ENCODE measurements around the gene B3GNT2. TPM values are rescaled to one million over a fixed set of nuclear protein-coding genes. Genes with fewer than 3 reads are reported as not detected.

B3GNT2 gene
- total and polyA plus RNA-seq, 2 donors (not counting 3 experiments of a cell fraction or from before 2014, with no cell fraction given): 9.5 to 21.2 TPM

GRCh38 chr2:62217970-62218369 is 22.1 kb downstream of the B3GNT2 start:
- intact Hi-C loops (cut with micrococcal nuclease): loop anchor here (5.0 kb wide), 1 partner anchor 89 kb away; no protein-coding TSS in a partner anchor

DNA sequence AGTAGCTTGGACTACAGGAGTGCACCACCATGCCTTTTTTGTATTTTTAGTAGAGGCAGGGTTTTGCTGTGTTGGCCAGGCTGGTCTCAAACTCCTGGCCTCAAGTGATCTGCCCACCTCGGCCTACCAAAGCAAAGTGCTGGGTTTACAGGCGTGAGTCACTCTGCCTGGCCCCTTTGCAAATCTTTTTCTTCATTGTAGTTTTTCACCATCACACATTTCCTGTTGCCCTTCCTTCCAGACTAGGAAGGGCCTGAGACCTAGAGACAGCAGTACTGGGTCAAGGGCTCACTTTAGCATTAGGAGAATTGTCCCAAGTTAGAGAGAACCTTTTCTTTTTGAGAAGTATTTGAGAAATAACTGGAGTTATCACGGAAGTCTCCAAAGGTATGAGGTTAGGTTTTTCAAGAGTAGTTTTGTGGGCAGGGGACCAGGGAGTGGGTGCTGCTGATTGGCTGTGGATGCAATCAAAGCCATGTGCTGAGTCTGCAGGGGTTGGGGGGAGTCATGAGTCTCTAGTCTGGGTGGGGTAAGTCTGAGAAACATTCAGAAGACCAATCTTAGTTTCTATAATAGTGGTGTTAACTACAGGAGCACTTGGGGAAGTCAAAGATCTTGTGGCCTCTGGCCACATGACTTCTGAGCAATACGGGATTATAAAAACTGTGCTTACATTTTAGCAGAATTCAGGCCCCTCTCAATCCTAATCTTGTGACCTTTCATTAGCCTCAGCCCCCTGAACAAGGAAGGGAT is 23.7 kb downstream of the B3GNT2 start:
- dilution Hi-C loops (cut with MboI; ENCODE audit: extremely low pct_ligation_motif_present, low sequenced_read_pairs) (no loop called here), intact Hi-C loops (cut with micrococcal nuclease) (loop anchor here (5.0 kb wide), 1 partner anchor 88 kb away; no protein-coding TSS in a partner anchor)
- H2AFZ ChIP-seq (ENCODE audit: low read depth, low read length): no peak overlapping the region
- CTCF ChIA-PET: no interaction called here
- H4K20me1 ChIP-seq (replicated peaks; ENCODE audit: control insufficient read depth, extremely low read depth, insufficient read depth, low read length): no peaks in the 10 kb centered on the region
- peak; percentile 40 for TF ChIP-seq JUN (IDR thresholded peaks at IDR 0.05; ENCODE audit: borderline replicate concordance, insufficient read depth, insufficient read length, low read depth)
- no peak for TF ChIP-seq MYC (IDR thresholded peaks at IDR 0.05; ENCODE audit: low read depth, low read length)
- TF ChIP-seq GATA2 (IDR thresholded peaks at IDR 0.05; ENCODE audit: insufficient read depth, insufficient read length, low read depth, low read length): no peak
- TF ChIP-seq EZH2 (IDR thresholded peaks at IDR 0.05; ENCODE audit: borderline replicate concordance, low read depth, low read length, severe bottlenecking): no peak
- no peak for TF ChIP-seq POLR2A (IDR thresholded peaks at IDR 0.05; ENCODE audit: low read depth, low read length)
- TF ChIP-seq, protein P1, sequence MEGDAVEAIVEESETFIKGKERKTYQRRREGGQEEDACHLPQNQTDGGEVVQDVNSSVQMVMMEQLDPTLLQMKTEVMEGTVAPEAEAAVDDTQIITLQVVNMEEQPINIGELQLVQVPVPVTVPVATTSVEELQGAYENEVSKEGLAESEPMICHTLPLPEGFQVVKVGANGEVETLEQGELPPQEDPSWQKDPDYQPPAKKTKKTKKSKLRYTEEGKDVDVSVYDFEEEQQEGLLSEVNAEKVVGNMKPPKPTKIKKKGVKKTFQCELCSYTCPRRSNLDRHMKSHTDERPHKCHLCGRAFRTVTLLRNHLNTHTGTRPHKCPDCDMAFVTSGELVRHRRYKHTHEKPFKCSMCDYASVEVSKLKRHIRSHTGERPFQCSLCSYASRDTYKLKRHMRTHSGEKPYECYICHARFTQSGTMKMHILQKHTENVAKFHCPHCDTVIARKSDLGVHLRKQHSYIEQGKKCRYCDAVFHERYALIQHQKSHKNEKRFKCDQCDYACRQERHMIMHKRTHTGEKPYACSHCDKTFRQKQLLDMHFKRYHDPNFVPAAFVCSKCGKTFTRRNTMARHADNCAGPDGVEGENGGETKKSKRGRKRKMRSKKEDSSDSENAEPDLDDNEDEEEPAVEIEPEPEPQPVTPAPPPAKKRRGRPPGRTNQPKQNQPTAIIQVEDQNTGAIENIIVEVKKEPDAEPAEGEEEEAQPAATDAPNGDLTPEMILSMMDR (IDR thresholded peaks at IDR 0.05; ENCODE audit: extremely low read depth in 1 of 2, insufficient read depth in 1 of 2, low read depth in 1 of 2, low read length in 2 of 2): no peak
- TF ChIP-seq POLR2AphosphoS5 (IDR thresholded peaks at IDR 0.05; ENCODE audit: insufficient read depth, low read depth, low read length): no peak
- TF ChIP-seq FOS (IDR thresholded peaks at IDR 0.05; ENCODE audit: borderline replicate concordance, insufficient read depth, low read length): peak; percentile 69
- TF ChIP-seq, protein P2, sequence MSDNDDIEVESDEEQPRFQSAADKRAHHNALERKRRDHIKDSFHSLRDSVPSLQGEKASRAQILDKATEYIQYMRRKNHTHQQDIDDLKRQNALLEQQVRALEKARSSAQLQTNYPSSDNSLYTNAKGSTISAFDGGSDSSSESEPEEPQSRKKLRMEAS (IDR thresholded peaks at IDR 0.05; ENCODE audit: insufficient read depth, insufficient read length): no peak
- FAIRE-seq (peak; percentile 87), DNase-seq (ENCODE audit: low read depth, low spot score) (peak; percentile 76)
- H3K79me2 ChIP-seq (ENCODE audit: control insufficient read depth, insufficient read depth, low read length): peaks cover 43% of the 10 kb centered on the region
- H3K4me2 ChIP-seq (ENCODE audit: insufficient read depth, low read length): no peak overlapping the region
- H3K9me3 ChIP-seq (replicated peaks; ENCODE audit: control insufficient read depth, insufficient read depth, low read length): no peaks in the 10 kb centered on the region
- POLR2A ChIA-PET: no interaction called here
- H3K36me3 ChIP-seq (ENCODE audit: control insufficient read depth in 2 of 2, extremely low read depth in 1 of 2, insufficient read depth in 2 of 2, low read length in 2 of 2): peaks cover 3 to 4% of the 10 kb centered on the region in 2 experiments
- H3K9me1 ChIP-seq (replicated peaks; ENCODE audit: control insufficient read depth, extremely low read depth, insufficient read depth, low read length): no peaks in the 10 kb centered on the region
- H3K27me3 ChIP-seq (ENCODE audit: control insufficient read depth in 2 of 2, insufficient read depth in 2 of 2, low read length in 2 of 2): no peaks in the 10 kb centered on the region
- no peak overlapping the region for H3K4me3 ChIP-seq (replicated peaks in 1 of 3; ENCODE audit: insufficient read depth in 1 of 3, low read depth in 1 of 3, low read length in 3 of 3)
- H3K4me1 ChIP-seq (ENCODE audit: control insufficient read depth, extremely low read depth, insufficient read depth, low read length): peaks cover 36% of the 10 kb centered on the region
- H3K27ac ChIP-seq (ENCODE audit: insufficient read depth, low read depth, low read length): peak overlapping the region; percentile 2
- no TSS peak for BruUV-seq (replicated peaks)
- no peak overlapping the region for H3K9ac ChIP-seq (replicated peaks; ENCODE audit: extremely low read depth, insufficient read depth, low read length)

More at GRCh38 chr2:62217970-62218369, 22.1 kb downstream of the B3GNT2 start:
- Histone ChIP-seq H3K27me3 (ENCODE audit: control insufficient read depth in 2 of 2, insufficient read depth in 2 of 2, low read length in 2 of 2) (no peaks in the 10 kb centered on the region), H3K27ac (ENCODE audit: insufficient read depth, low read depth, low read length) (no peak overlapping the region), H3K4me1 (ENCODE audit: control insufficient read depth, extremely low read depth, insufficient read depth, low read length) (peaks cover 36% of the 10 kb centered on the region), H3K4me3 (replicated peaks in 1 of 3; ENCODE audit: insufficient read depth in 1 of 3, low read depth in 1 of 3, low read length in 3 of 3) (no peak overlapping the region), H3K79me2 (ENCODE audit: control insufficient read depth, insufficient read depth, low read length) (peaks cover 46% of the 10 kb centered on the region), H3K9me3 (replicated peaks; ENCODE audit: control insufficient read depth, insufficient read depth, low read length) (no peaks in the 10 kb centered on the region), H2AFZ (ENCODE audit: low read depth, low read length) (no peak overlapping the region), H3K4me2 (ENCODE audit: insufficient read depth, low read length) (no peak overlapping the region), H3K36me3 (ENCODE audit: control insufficient read depth in 2 of 2, extremely low read depth in 1 of 2, insufficient read depth in 2 of 2, low read length in 2 of 2) (peaks cover 2 to 3% of the 10 kb centered on the region in 2 experiments), H3K9me1 (replicated peaks; ENCODE audit: control insufficient read depth, extremely low read depth, insufficient read depth, low read length) (no peaks in the 10 kb centered on the region), H3K9ac (replicated peaks; ENCODE audit: extremely low read depth, insufficient read depth, low read length) (no peak overlapping the region), H4K20me1 (replicated peaks; ENCODE audit: control insufficient read depth, extremely low read depth, insufficient read depth, low read length) (no peaks in the 10 kb centered on the region)
- ChIA-PET CTCF (interaction anchor here (1.0 to 2.0 kb wide), 2 partner anchors 13 to 224 kb away, joined by 4 to 5 read pairs; no protein-coding TSS in a partner anchor), POLR2A (no interaction called here)
- FAIRE-seq (peak; percentile 28), DNase-seq (ENCODE audit: low read depth, low spot score) (peak; percentile 71)
- BruUV-seq (replicated peaks): no TSS peak
- no peak for TF ChIP-seq POLR2AphosphoS5 (IDR thresholded peaks at IDR 0.05; ENCODE audit: insufficient read depth, low read depth, low read length)
- TF ChIP-seq, protein P2 (IDR thresholded peaks at IDR 0.05; ENCODE audit: insufficient read depth, insufficient read length): no peak
- TF ChIP-seq MYC (IDR thresholded peaks at IDR 0.05; ENCODE audit: low read depth, low read length): no peak
- no peak for TF ChIP-seq POLR2A (IDR thresholded peaks at IDR 0.05; ENCODE audit: low read depth, low read length)
- TF ChIP-seq GATA2 (IDR thresholded peaks at IDR 0.05; ENCODE audit: insufficient read depth, insufficient read length, low read depth, low read length): no peak
- TF ChIP-seq JUN (IDR thresholded peaks at IDR 0.05; ENCODE audit: borderline replicate concordance, insufficient read depth, insufficient read length, low read depth): no peak
- TF ChIP-seq EZH2 (IDR thresholded peaks at IDR 0.05; ENCODE audit: borderline replicate concordance, low read depth, low read length, severe bottlenecking): no peak
- dilution Hi-C loops (cut with MboI; ENCODE audit: extremely low pct_ligation_motif_present, low sequenced_read_pairs): no loop called here
